Endothelial cell (in vitro differentiated cells): ENCODE results near the gene MAP1LC3B. TPM values are rescaled to one million over a fixed set of nuclear protein-coding genes. Genes with fewer than 3 reads are reported as not detected.
A peak's percentile ranks its signal among the peaks of the same experiment; 100 is the strongest.
"Not testable (repeated sequence)": the region's sequence is repeated elsewhere in the genome, so short reads cannot be mapped to it uniquely, and the experiment has no call there.

Experiments
- DNase-seq: peaks from one replicate; pipeline ENCODE4 v3.0.0; 2021; ENCODE audit warnings: low spot score
- H3K27ac Mint-ChIP-seq: one replicate; pipeline ENCODE4 v1.8.0; 2021; ENCODE audit warnings: mixed read lengths, inconsistent platforms; ENCODE audit not compliant: unreplicated experiment
- H3K27me3 Mint-ChIP-seq: one replicate; pipeline ENCODE4 v1.8.0; 2021; ENCODE audit warnings: mild to moderate bottlenecking, moderate library complexity, mixed read lengths, inconsistent platforms; ENCODE audit not compliant: unreplicated experiment
- H3K36me3 Mint-ChIP-seq: one replicate; pipeline ENCODE4 v1.8.0; 2021; ENCODE audit warnings: mild to moderate bottlenecking, low read depth, mixed read lengths, inconsistent platforms; ENCODE audit not compliant: unreplicated experiment
- H3K4me1 Mint-ChIP-seq: one replicate; pipeline ENCODE4 v1.8.0; 2021; ENCODE audit warnings: mild to moderate bottlenecking, mixed read lengths, inconsistent platforms; ENCODE audit not compliant: unreplicated experiment
- H3K4me3 Mint-ChIP-seq: one replicate; pipeline ENCODE4 v1.8.0; 2021; ENCODE audit warnings: mild to moderate bottlenecking, mixed read lengths, inconsistent platforms; ENCODE audit not compliant: unreplicated experiment
- H3K9me3 Mint-ChIP-seq: one replicate; pipeline ENCODE4 v1.8.0; 2021; ENCODE audit warnings: mixed read lengths, inconsistent platforms; ENCODE audit not compliant: unreplicated experiment
- total RNA-seq: library from RNA; stranded (reverse); fragmentation: NEBNext Ultra II Directional; extraction: Animal tissue kit (Norgen Biotek cat#: 25700); gene quantifications from one replicate; pipeline ENCODE4 v1.2.1, GENCODE V29; 2021; ENCODE audit not compliant: unreplicated experiment
- TF ChIP-seq, protein P1 (sequence below): fragments of 200-600 bp; sonication (generic); IDR thresholded peaks from one replicate; pipeline ENCODE4 v1.5.0; 2021; ENCODE audit warnings: antibody characterized with exemption; ENCODE audit not compliant: unreplicated experiment

The MAP1LC3B gene
- total RNA-seq, 1 donor from 2014 or later = 71.6 TPM

DNA sequence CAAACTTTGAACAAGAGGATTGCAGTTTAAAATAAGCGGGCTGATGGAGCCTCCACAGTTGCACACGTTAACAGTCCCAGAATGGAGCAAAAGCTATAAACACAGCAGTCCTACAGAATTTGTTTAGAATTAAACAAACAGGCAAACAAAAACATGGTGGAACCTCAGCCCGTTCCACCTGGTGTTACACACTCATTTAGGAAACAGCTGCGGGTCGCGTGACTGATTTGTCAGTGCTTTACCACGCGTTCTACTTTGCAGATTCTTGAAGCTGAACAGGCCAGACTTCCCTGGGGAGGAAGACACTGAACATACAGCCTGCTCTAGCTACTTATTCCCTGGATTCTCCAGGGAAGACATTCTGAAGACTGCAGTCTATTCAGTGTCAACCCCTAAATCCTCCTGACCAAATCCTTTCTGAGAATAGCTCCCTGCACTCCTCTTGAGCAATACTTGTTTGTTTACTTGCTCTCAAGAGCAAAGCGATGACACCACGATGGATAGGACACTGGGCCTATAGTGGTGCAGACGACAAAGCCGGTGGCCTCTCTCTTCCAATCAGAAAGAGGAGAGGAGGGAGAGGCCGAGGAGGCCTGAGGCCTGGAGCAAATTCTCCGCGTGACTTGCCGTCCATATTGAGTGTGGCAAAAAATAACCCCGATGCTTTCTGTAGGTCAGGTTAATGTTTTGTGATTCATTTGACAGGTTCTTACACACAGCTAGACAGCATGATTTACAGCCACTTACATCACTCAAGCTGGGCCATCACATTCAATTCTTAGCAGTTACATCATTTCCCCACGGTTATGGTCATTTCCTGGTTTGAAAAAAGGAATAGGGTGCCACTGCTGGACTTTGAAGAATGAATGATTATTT, 4.0 kb upstream of the MAP1LC3B start:
- DNase-seq = peak; percentile 74
- H3K36me3 Mint-ChIP-seq = peaks cover 2% of the 10 kb centered on the region
- H3K4me1 Mint-ChIP-seq = peaks cover 9% of the 10 kb centered on the region
- H3K4me3 Mint-ChIP-seq = no peak overlapping the region
- H3K27me3 Mint-ChIP-seq = peaks cover 13% of the 10 kb centered on the region
- H3K9me3 Mint-ChIP-seq = no peaks in the 10 kb centered on the region
- peak overlapping the region; percentile 97 for H3K27ac Mint-ChIP-seq
- TF ChIP-seq, protein P1, sequence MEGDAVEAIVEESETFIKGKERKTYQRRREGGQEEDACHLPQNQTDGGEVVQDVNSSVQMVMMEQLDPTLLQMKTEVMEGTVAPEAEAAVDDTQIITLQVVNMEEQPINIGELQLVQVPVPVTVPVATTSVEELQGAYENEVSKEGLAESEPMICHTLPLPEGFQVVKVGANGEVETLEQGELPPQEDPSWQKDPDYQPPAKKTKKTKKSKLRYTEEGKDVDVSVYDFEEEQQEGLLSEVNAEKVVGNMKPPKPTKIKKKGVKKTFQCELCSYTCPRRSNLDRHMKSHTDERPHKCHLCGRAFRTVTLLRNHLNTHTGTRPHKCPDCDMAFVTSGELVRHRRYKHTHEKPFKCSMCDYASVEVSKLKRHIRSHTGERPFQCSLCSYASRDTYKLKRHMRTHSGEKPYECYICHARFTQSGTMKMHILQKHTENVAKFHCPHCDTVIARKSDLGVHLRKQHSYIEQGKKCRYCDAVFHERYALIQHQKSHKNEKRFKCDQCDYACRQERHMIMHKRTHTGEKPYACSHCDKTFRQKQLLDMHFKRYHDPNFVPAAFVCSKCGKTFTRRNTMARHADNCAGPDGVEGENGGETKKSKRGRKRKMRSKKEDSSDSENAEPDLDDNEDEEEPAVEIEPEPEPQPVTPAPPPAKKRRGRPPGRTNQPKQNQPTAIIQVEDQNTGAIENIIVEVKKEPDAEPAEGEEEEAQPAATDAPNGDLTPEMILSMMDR = no peak

DNA sequence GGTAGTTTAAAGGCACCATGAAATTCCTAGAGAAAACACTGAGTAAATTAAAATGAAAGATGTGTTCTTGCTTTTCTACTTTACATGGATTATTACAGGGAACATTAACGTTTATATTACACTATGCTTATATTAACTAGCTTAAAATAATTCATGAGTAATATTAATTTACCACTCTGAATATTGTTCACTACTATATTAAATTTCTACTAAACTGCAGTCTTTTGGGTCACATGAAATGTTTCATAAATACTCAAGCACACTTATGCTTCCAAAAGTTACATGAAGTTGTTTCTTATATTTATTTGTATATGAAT, 3.4 kb upstream of the MAP1LC3B start:
- no peak for DNase-seq
- Mint-ChIP-seq H3K36me3 (peaks cover 7% of the 10 kb centered on the region), H3K27me3 (peaks cover 15% of the 10 kb centered on the region), H3K4me3 (no peak overlapping the region), H3K9me3 (no peaks in the 10 kb centered on the region), H3K4me1 (peaks cover 15% of the 10 kb centered on the region), H3K27ac (peak overlapping the region; percentile 97)
- TF ChIP-seq, protein P1 = no peak

DNA sequence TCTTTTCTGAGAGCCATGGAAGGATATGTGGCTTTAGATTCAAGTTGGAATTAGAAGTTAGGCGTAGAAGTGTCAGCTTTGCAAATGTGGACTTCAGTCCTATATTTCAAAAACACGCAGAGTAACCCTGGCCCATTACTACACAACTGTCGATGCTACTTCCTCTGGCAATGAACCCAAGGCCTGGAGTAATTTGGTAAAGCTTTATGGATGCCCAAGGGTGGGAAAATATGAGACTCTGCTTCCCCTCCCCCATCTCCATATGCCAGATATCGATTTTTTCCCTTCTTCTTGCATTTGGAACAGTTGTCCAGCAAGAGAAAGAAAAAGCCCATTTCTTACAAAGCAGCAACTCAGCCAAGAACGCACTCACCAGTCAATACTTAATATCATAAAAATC, 2.9 kb upstream of the MAP1LC3B start:
- DNase-seq = no peak
- H3K27ac Mint-ChIP-seq = no peak overlapping the region
- peaks cover 20% of the 10 kb centered on the region for H3K4me1 Mint-ChIP-seq
- H3K9me3 Mint-ChIP-seq = no peaks in the 10 kb centered on the region
- H3K36me3 Mint-ChIP-seq = peaks cover 7% of the 10 kb centered on the region
- peaks cover 12% of the 10 kb centered on the region for H3K27me3 Mint-ChIP-seq
- H3K4me3 Mint-ChIP-seq = no peak overlapping the region
- TF ChIP-seq, protein P1 = no peak

DNA sequence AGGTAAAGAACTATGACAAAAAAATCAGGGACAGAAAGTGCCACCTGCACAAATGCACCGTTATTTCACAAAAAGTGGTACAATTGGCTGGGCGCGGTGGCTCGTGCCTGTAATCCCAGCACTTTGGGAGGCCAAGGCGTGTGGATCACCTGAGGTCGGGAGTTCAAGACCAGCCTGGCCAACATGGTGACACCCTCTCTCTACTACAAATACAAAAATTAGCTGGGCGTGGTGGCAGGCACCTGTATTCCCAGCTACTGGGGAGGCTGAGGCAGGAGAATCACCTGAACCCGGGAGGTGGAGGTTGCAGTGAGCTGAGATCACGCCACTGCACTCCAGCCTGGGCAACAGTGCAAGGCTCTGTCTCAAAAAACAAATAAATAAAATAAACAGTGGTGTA, 2.2 kb upstream of the MAP1LC3B start:
- not testable (repeated sequence) for H3K36me3 Mint-ChIP-seq, DNase-seq, H3K9me3 Mint-ChIP-seq, H3K4me3 Mint-ChIP-seq, H3K27ac Mint-ChIP-seq, H3K27me3 Mint-ChIP-seq
- H3K4me1 Mint-ChIP-seq = peaks cover 20% of the 10 kb centered on the region

DNA sequence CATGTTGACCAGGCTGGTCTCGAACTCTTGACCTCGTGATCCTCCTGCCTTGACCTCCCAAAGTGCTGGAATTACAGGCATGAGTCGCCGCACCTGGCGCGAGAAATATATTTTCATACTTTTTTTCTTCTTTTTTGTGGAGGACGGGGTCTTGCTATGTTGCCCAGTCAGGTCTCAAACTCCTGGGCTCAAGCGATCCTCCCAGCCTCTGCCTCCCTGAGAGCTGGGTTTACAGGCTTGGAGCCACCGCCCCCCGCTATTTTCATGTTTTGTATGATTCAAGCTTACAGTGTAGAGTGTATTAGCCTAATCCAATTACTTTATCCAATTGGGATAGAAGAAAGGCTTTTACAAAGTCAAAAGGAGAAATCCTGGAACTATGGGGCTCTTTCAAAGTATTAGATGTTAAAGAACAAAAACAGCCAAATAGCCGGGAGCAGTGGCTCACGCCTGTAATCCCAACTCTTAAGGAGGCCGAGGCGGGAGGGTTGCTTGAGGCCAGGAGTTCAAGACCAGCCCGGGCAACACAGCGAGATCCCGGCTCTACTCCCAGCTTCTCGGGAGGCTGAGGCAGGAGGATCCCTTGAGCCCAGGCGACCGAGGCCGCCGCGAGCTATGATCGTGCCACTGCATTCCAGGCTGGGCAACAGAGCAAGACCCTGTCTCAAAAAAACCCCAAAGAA, 1.4 kb upstream of the MAP1LC3B start:
- H3K36me3 Mint-ChIP-seq = peaks cover 7% of the 10 kb centered on the region
- peak overlapping the region; percentile 93 for H3K27ac Mint-ChIP-seq
- H3K4me1 Mint-ChIP-seq = peaks cover 23% of the 10 kb centered on the region
- TF ChIP-seq, protein P1 = no peak
- no peak for DNase-seq
- peak overlapping the region; percentile 90 for H3K4me3 Mint-ChIP-seq
- no peaks in the 10 kb centered on the region for H3K9me3 Mint-ChIP-seq
- peaks cover 6% of the 10 kb centered on the region for H3K27me3 Mint-ChIP-seq
